GM21825 (cell line): Measurements from ENCODE around the gene INPP4B.

ENCODE experiments used
- ATAC-seq: cut with Tn5 transposase; IDR thresholded peaks from one replicate; pipeline ENCODE4 v1.9.1; 2021; ENCODE audit warnings: mild to moderate bottlenecking, moderate library complexity; ENCODE audit not compliant: unreplicated experiment

INPP4B gene

GRCh38 chr4:142846108-142846728 lies at the start of gene INPP4B:
Gene INPP4B (minus strand): TSS chr4:142846301.
- no peak for ATAC-seq

- no peak for ATAC-seq
These were observed 46.9 kb upstream of the INPP4B start for GRCh38 chr4:142893012-142893411.

GRCh38 chr4:142886566-142886965 lies 40.5 kb upstream of the INPP4B start:
- no peak for ATAC-seq

GRCh38 chr4:142883040-142883832 lies 37.1 kb upstream of the INPP4B start:
- no peak for ATAC-seq

GRCh38 chr4:142882159-142882558 lies 36.1 kb upstream of the INPP4B start:
- no peak for ATAC-seq

- ATAC-seq: no peak
These were observed 35.2 kb upstream of the INPP4B start for GRCh38 chr4:142881331-142881730.

- no peak for ATAC-seq
These were observed 29.0 kb upstream of the INPP4B start for GRCh38 chr4:142875117-142875516.

- no peak for ATAC-seq
These were observed 28.6 kb upstream of the INPP4B start for GRCh38 chr4:142874684-142875083.

- ATAC-seq: no peak
These were observed 20.6 kb upstream of the INPP4B start for GRCh38 chr4:142866685-142867084.

- no peak for ATAC-seq
These were observed 15.2 kb upstream of the INPP4B start for GRCh38 chr4:142861351-142861750.

- ATAC-seq: no peak
These were observed 12.9 kb upstream of the INPP4B start for GRCh38 chr4:142858965-142859364.

- no peak for ATAC-seq
These were observed 12.3 kb upstream of the INPP4B start for GRCh38 chr4:142858446-142858845.

GRCh38 chr4:142856576-142856975 lies 10.5 kb upstream of the INPP4B start:
- no peak for ATAC-seq

GRCh38 chr4:142850478-142850877 lies 4.4 kb upstream of the INPP4B start:
- no peak for ATAC-seq

- ATAC-seq: peak; percentile 51
These were observed 862 bp upstream of the INPP4B start for GRCh38 chr4:142846729-142847596.

GRCh38 chr4:142845293-142846107 lies 601 bp downstream of the INPP4B start:
- no peak for ATAC-seq

GRCh38 chr4:142844782-142845181 lies 1.3 kb downstream of the INPP4B start:
- no peak for ATAC-seq

- ATAC-seq: no peak
These were observed 5.5 kb downstream of the INPP4B start for GRCh38 chr4:142840516-142841123.

GRCh38 chr4:142838778-142839177 lies 7.3 kb downstream of the INPP4B start:
- ATAC-seq: no peak

GRCh38 chr4:142832022-142832421 lies 14.1 kb downstream of the INPP4B start:
- ATAC-seq: no peak
